Esophagus squamous epithelium (tissue), 5 donors: ENCODE measurements around the gene NECAB2. TPM values are rescaled to one million over a fixed set of nuclear protein-coding genes. Genes with fewer than 3 reads are reported as not detected.

Experiments
- DNase-seq: peaks from one replicate; lab custom pipeline; 2025; lab: John Stamatoyannopoulos, UW
- H3K27ac ChIP-seq, 4 donors: fragments of 200-600 bp; sonication (generic); one replicate each; pipeline ENCODE4 v1.5.1; 2016 to 2019; ENCODE audit warnings: mild to moderate bottlenecking in 1 of 4
- H3K27me3 ChIP-seq, 4 donors: fragments of 200-600 bp; sonication (generic); 1 replicate in 3 of 4; 2 replicates in 1 of 4; pipeline versions ENCODE4 v1.5.1 to v1.6.0; 2017 to 2021; ENCODE audit warnings: antibody characterized with exemption in 1 of 4
- H3K36me3 ChIP-seq, 3 donors: fragments of 200-600 bp; sonication (generic); one replicate each; pipeline ENCODE4 v1.5.1; 2016 to 2019
- H3K4me1 ChIP-seq, 3 donors: fragments of 200-600 bp; sonication (generic); one replicate each; pipeline ENCODE4 v1.5.1; 2017 to 2019
- H3K4me3 ChIP-seq, 4 donors: fragments of 200-600 bp; sonication (generic); 1 replicate in 3 of 4; 2 replicates in 1 of 4; pipeline ENCODE4 v1.5.1; 2016 to 2019; ENCODE audit warnings: mild to moderate bottlenecking in 2 of 4, moderate library complexity in 1 of 4
- H3K9me3 ChIP-seq, 3 donors: fragments of 200-600 bp; sonication (generic); one replicate each; pipeline ENCODE4 v1.5.1; 2016 to 2019
- CTCF ChIP-seq, 6 experiments: fragments of 450-650 bp in 4 of 6; fragments of 200-600 bp in 2 of 6; sonication (generic) in 2 of 6; IDR thresholded peaks; one replicate each; pipeline ENCODE4 v1.5.1; 2016 to 2019; ENCODE audit warnings: antibody characterized with exemption in 6 of 6, mild to moderate bottlenecking in 4 of 6, moderate library complexity in 4 of 6
- POLR2A ChIP-seq, 4 donors: fragments of 450-650 bp; IDR thresholded peaks; one replicate each; pipeline ENCODE4 v1.6.1; 2017; ENCODE audit warnings: antibody characterized with exemption in 4 of 4, mild to moderate bottlenecking in 4 of 4, moderate library complexity in 3 of 4
- WGBS, 2 donors: methylation state at CpG; one replicate each; pipeline ENCODE4 v1.1.5; 2018; 5-methylcytosine and 5-hydroxymethylcytosine counted together
- intact Hi-C: fragments of 100-400 bp; cut with DNase I; formaldehyde crosslinking; loops from one replicate; pipeline ENCODE4 v1.15.0; 2022
- total RNA-seq, 4 donors: library from RNA; depleted of rRNA; stranded (reverse); fragments of >200 nt; gene quantifications; one replicate each; pipeline ENCODE4 v1.1.0, GENCODE V29; 2016
- donor health status: DM: yes; HTN: yes; CAD: no.

NECAB2 gene
- not detected for total RNA-seq

- no peak for DNase-seq
- intact Hi-C loops = loop anchor here (5.0 kb wide), 1 partner anchor 89 kb away; no protein-coding TSS in a partner anchor
- peaks cover 3 to 37% (median 11%) of the 10 kb centered on the region in 3 donors for H3K36me3 ChIP-seq
- peaks cover 0 to 13% (median 0%) of the 10 kb centered on the region in 3 donors for H3K4me1 ChIP-seq
- H3K27ac ChIP-seq = no peak within 1 kb of the TSS
- TF ChIP-seq POLR2A (IDR thresholded peaks at IDR 0.05) (no peak), CTCF (IDR thresholded peaks at IDR 0.05) (peak in 4 of 6 experiments; percentile 31 to 58 (median 40))
- 20 to 22% methylated on average over 19 to 21 of the region's 35 CpGs for WGBS, 2 donors
- no peaks in the 10 kb centered on the region for H3K9me3 ChIP-seq
- H3K4me3 ChIP-seq = peak within 1 kb of the TSS in 2 of 4 donors; percentile 43 to 64
- peaks cover 0 to 31% (median 4%) of the 10 kb centered on the region in 4 donors for H3K27me3 ChIP-seq
These were observed at the start of gene NECAB2 for GRCh38 chr16:83967838-83968305. Gene NECAB2, plus strand, starts transcription at chr16:83968244. Its CDS starts 405 bp downstream, at chr16:83968649.

- peaks cover 0 to 63% (median 28%) of the 10 kb centered on the region in 3 donors for H3K36me3 ChIP-seq
- intact Hi-C loops = no loop called here
- WGBS, 2 donors = 81 to 92% methylated on average over 2 of the region's 2 CpGs
These were observed 47.1 kb upstream of the NECAB2 start for GRCh38 chr16:83920894-83921491.

GRCh38 chr16:83923581-83924365, 44.3 kb upstream of the NECAB2 start:
- WGBS, 2 donors = 73 to 89% methylated on average over 11 to 16 of the region's 31 CpGs
- TF ChIP-seq CTCF (IDR thresholded peaks at IDR 0.05) (no peak), POLR2A (IDR thresholded peaks at IDR 0.05) (no peak)
- DNase-seq = no peak
- Histone ChIP-seq H3K27me3 (no peaks in the 10 kb centered on the region), H3K4me3 (no peak overlapping the region), H3K4me1 (peaks cover 2 to 17% (median 10%) of the 10 kb centered on the region in 3 donors), H3K36me3 (peaks cover 0 to 35% (median 13%) of the 10 kb centered on the region in 3 donors), H3K27ac (no peak overlapping the region), H3K9me3 (no peaks in the 10 kb centered on the region)
- intact Hi-C loops = no loop called here

More at GRCh38 chr16:83920894-83921491, 47.1 kb upstream of the NECAB2 start:
- Histone ChIP-seq H3K9me3 (no peaks in the 10 kb centered on the region), H3K4me3 (no peak overlapping the region), H3K27me3 (no peaks in the 10 kb centered on the region), H3K27ac (no peak overlapping the region), H3K4me1 (peaks cover 0 to under 1% (median 0%) of the 10 kb centered on the region in 3 donors)
- TF ChIP-seq POLR2A (IDR thresholded peaks at IDR 0.05) = no peak
- TF ChIP-seq CTCF (IDR thresholded peaks at IDR 0.05) = no peak
- DNase-seq = no peak

GRCh38 chr16:83924686-83925085, 43.4 kb upstream of the NECAB2 start:
- no peak for DNase-seq

More at GRCh38 chr16:83924686-83925085, 43.4 kb upstream of the NECAB2 start:
- TF ChIP-seq POLR2A (IDR thresholded peaks at IDR 0.05) (no peak), CTCF (IDR thresholded peaks at IDR 0.05) (no peak)
- Histone ChIP-seq H3K4me3 (no peak overlapping the region), H3K36me3 (peaks cover 0 to 26% (median 6%) of the 10 kb centered on the region in 3 donors), H3K27ac (no peak overlapping the region), H3K4me1 (peaks cover 2 to 17% (median 10%) of the 10 kb centered on the region in 3 donors), H3K27me3 (no peaks in the 10 kb centered on the region), H3K9me3 (no peaks in the 10 kb centered on the region)
- 84 to 92% methylated on average over 9 to 10 of the region's 13 CpGs for WGBS, 2 donors
- intact Hi-C loops = no loop called here
